Activated CD8-positive, alpha-beta T cell treated with anti-CD3 and anti-CD28 coated beads for 36 hours (primary cell): Measurements from ENCODE around the gene EAF2. TPM values are rescaled to one million over a fixed set of nuclear protein-coding genes. Genes with fewer than 3 reads are reported as not detected.

Source experiments
- ATAC-seq: fragments of 200-7000 bp; cut with Tn5 transposase; one replicate; pipeline ENCODE4 v1.10.0; 2021; ENCODE audit warnings: mild to moderate bottlenecking, moderate library complexity
- CTCF ChIA-PET: fragments of 350-600 bp; sonication (Branson Sonifier 250); formaldehyde crosslinking; loops from one replicate; lab custom pipeline; 2021; ENCODE audit warnings: antibody characterized with exemption; lab: Charles Lee
- POLR2A ChIA-PET: fragments of 350-600 bp; sonication (Branson Sonifier 250); formaldehyde crosslinking; loops from one replicate; lab custom pipeline; 2021; ENCODE audit warnings: antibody characterized with exemption; lab: Charles Lee
- DNase-seq: peaks from one replicate; pipeline ENCODE4 v3.0.0-alpha.2; 2020
- H3K27ac Mint-ChIP-seq: one replicate; pipeline ENCODE4 v1.8.0; 2021; ENCODE audit warnings: mild to moderate bottlenecking, mixed read lengths
- H3K27me3 Mint-ChIP-seq: one replicate; pipeline ENCODE4 v1.8.0; 2021; ENCODE audit warnings: mixed read lengths
- H3K36me3 Mint-ChIP-seq: one replicate; pipeline ENCODE4 v1.8.0; 2021; ENCODE audit warnings: low read depth, mixed read lengths
- H3K4me1 Mint-ChIP-seq: one replicate; pipeline ENCODE4 v1.8.0; 2021; ENCODE audit warnings: low read depth, mixed read lengths
- H3K4me3 Mint-ChIP-seq: one replicate; pipeline ENCODE4 v1.8.0; 2021; ENCODE audit warnings: mild to moderate bottlenecking, moderate library complexity, mixed read lengths
- H3K9me3 Mint-ChIP-seq: one replicate; pipeline ENCODE4 v1.8.0; 2021; ENCODE audit warnings: mixed read lengths
- intact Hi-C: fragments of 100-400 bp; cut with micrococcal nuclease; formaldehyde crosslinking; loops from one replicate; pipeline ENCODE4 v1.10.0; 2022
- total RNA-seq, 2 experiments: library from RNA; stranded (reverse); gene quantifications; one replicate each; pipeline ENCODE4 v1.2.3, GENCODE V29; 2021
- TF ChIP-seq, protein P1 (sequence below): fragments of 200-600 bp; IDR thresholded peaks from one replicate; pipeline ENCODE4 v1.8.0; 2022; ENCODE audit warnings: antibody characterized with exemption, mild to moderate bottlenecking

EAF2 gene
- total RNA-seq, 2 experiments from 2014 or later, result 13.4 to 14.4 TPM

DNA sequence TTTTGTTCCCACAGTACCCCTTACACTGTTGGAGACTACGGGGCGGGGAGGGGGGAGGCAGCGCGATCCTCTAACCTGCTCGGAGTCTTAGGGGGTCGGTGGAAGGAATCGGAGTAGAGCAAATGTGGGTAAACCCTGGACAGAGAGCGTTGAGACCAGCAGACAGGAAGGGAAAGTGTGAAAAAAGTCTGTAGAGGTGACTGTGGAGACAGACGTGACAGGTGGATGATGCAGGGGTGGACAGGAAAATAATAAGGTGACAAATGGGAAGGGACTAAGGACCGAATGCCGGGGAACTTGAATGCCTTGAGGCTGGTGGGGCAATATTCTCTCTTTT is 424 bp downstream of the EAF2 start:
- ChIA-PET POLR2A (interaction anchor here (1.0 to 1.3 kb wide), 3 partner anchors 13 to 289 kb away, joined by 3 to 5 read pairs (median 3); no protein-coding TSS in a partner anchor), CTCF (no interaction called here)
- intact Hi-C loops, result loop anchor here (2.0 to 5.0 kb wide), 2 partner anchors 262 to 289 kb away; no protein-coding TSS in a partner anchor
- TF ChIP-seq, protein P1, sequence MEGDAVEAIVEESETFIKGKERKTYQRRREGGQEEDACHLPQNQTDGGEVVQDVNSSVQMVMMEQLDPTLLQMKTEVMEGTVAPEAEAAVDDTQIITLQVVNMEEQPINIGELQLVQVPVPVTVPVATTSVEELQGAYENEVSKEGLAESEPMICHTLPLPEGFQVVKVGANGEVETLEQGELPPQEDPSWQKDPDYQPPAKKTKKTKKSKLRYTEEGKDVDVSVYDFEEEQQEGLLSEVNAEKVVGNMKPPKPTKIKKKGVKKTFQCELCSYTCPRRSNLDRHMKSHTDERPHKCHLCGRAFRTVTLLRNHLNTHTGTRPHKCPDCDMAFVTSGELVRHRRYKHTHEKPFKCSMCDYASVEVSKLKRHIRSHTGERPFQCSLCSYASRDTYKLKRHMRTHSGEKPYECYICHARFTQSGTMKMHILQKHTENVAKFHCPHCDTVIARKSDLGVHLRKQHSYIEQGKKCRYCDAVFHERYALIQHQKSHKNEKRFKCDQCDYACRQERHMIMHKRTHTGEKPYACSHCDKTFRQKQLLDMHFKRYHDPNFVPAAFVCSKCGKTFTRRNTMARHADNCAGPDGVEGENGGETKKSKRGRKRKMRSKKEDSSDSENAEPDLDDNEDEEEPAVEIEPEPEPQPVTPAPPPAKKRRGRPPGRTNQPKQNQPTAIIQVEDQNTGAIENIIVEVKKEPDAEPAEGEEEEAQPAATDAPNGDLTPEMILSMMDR, result no peak
- peaks cover 36% of the 10 kb centered on the region for H3K36me3 Mint-ChIP-seq
- H3K4me1 Mint-ChIP-seq, result peaks cover 45% of the 10 kb centered on the region
- H3K27ac Mint-ChIP-seq, result peak overlapping the region; percentile 89
- H3K9me3 Mint-ChIP-seq, result no peaks in the 10 kb centered on the region
- H3K27me3 Mint-ChIP-seq, result no peaks in the 10 kb centered on the region
- ATAC-seq (no peak), DNase-seq (no peak)
- H3K4me3 Mint-ChIP-seq, result peak overlapping the region; percentile 85

DNA sequence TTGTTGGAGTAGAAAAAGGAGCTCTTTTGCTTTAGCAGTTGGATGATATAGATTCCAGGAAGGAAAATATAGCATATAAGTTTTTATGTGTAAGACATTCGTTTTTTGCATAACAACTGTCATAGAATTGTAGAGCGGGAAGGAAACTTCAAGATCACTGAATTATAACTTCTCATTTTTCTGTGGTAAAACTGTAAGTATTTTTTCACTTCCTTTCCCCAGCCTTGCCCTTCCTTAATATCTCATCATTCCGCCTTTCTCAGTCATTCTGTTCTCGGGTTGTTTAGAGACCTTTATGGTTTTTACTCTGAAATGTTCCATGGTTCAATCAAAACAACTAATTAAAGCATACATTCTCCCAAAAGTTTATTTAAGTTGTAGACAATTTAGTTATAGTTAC is 1.1 kb downstream of the EAF2 start:
- Mint-ChIP-seq H3K27ac (peak overlapping the region; percentile 15), H3K4me1 (peaks cover 40% of the 10 kb centered on the region), H3K9me3 (no peaks in the 10 kb centered on the region), H3K4me3 (peak overlapping the region; percentile 85), H3K36me3 (peaks cover 32% of the 10 kb centered on the region), H3K27me3 (no peaks in the 10 kb centered on the region)
- DNase-seq (no peak), ATAC-seq (no peak)
- TF ChIP-seq, protein P1, result no peak
- ChIA-PET POLR2A (interaction anchor here (0.6 kb wide), 1 partner anchor 15 kb away, joined by 4 read pairs; no protein-coding TSS in a partner anchor), CTCF (no interaction called here)
- intact Hi-C loops, result loop anchor here (5.0 kb wide), 1 partner anchor 261 kb away; no protein-coding TSS in a partner anchor

DNA sequence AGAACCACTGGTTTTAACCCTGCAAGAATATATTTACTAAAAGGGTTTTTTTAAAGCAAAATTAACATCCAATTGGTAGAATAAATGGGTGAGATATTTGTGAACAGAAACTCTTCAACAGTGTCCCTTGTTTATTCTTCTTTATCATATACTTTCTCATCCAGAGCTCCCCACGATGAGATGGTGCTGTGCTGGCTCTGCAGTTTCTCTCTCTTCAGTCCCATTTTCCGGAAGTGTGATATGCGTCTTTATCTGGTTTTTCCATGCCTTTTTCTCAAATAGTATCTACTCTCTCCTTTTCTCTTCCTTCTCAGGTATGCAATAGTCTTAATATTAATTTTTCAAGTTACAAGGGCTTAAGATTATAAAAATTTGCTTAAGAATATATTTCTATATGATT is 1.5 kb downstream of the EAF2 start:
- no peak for DNase-seq
- ChIA-PET CTCF (no interaction called here), POLR2A (interaction anchor here (0.6 kb wide), 1 partner anchor 15 kb away, joined by 4 read pairs; no protein-coding TSS in a partner anchor)
- Mint-ChIP-seq H3K4me3 (peak overlapping the region; percentile 85), H3K9me3 (no peaks in the 10 kb centered on the region), H3K27ac (no peak overlapping the region), H3K36me3 (peaks cover 28% of the 10 kb centered on the region), H3K27me3 (no peaks in the 10 kb centered on the region), H3K4me1 (peaks cover 37% of the 10 kb centered on the region)
- ATAC-seq, result no peak
- intact Hi-C loops, result loop anchor here (5.0 kb wide), 1 partner anchor 261 kb away; no protein-coding TSS in a partner anchor
- TF ChIP-seq, protein P1, result no peak

DNA sequence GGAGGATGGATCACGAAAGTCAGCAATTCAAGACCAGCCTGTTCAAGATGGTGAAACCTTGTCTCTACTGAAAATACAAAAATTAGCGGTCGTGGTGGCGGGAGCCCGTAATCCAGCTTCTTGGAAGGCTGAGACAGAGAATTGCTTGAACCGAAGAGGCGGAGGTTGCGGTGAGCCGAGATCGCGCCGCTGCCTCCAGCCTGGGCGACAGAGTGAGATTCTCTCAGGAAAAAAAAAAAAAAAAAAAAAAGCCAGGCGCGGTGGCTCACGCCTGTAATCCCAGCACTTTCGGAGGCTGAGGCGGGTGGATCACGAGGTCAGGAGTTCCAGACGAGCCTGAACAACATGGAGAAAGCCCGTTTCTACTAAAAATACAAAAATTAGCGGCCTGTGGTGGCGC is 5.0 kb downstream of the EAF2 start:
- ATAC-seq (no peak), DNase-seq (no peak)
- Mint-ChIP-seq H3K27ac (no peak overlapping the region), H3K27me3 (no peaks in the 10 kb centered on the region), H3K36me3 (peaks cover 3% of the 10 kb centered on the region), H3K4me3 (no peak overlapping the region), H3K9me3 (no peaks in the 10 kb centered on the region), H3K4me1 (peaks cover 13% of the 10 kb centered on the region)
- TF ChIP-seq, protein P1, result no peak
- POLR2A ChIA-PET, result no interaction called here
- CTCF ChIA-PET, result no interaction called here
- intact Hi-C loops, result loop anchor here (5.0 kb wide), 1 partner anchor 257 kb away; no protein-coding TSS in a partner anchor

DNA sequence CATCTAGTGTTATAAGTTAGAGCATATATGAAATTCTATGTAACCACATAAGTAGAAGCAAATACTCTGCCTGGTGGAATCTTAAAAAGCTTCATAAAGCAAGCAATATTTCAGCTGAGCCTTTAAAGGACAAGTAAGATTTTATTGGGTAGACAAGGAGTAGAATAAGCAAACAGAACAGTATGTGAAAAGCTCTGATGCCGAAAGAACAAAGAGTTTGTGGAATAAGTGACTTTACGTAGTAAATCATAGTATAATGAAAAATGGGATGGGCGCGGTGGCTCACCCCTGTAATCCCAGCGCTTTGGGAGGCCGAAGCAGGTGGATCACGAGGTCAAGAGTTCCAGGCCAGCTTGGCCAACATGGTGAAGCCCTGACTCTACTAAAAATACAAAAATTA is 9.9 kb downstream of the EAF2 start:
- no peaks in the 10 kb centered on the region for H3K9me3 Mint-ChIP-seq
- TF ChIP-seq, protein P1, result no peak
- DNase-seq (no peak), ATAC-seq (no peak)
- ChIA-PET POLR2A (no interaction called here), CTCF (no interaction called here)
- H3K27me3 Mint-ChIP-seq, result no peaks in the 10 kb centered on the region
- no peaks in the 10 kb centered on the region for H3K4me1 Mint-ChIP-seq
- peaks cover 3% of the 10 kb centered on the region for H3K36me3 Mint-ChIP-seq
- H3K4me3 Mint-ChIP-seq, result no peak overlapping the region
- no peak overlapping the region for H3K27ac Mint-ChIP-seq
- intact Hi-C loops, result no loop called here
